Measurements from ENCODE around the gene DCST1.
A peak's percentile ranks its signal among the peaks of the same experiment; 100 is the strongest.

Gene DCST1

GRCh38 chr1:155001675-155002463 lies 31.8 kb upstream of the DCST1 start:
- Histone ChIP-seq H3K27ac (ENCODE audit: low read depth in 2 of 2, low read length in 2 of 2) (peak overlapping the region; percentile 99), H3K4me1 (ENCODE audit: control insufficient read depth in 2 of 2, insufficient read depth in 2 of 2, low read length in 2 of 2) (peaks cover 35 to 43% of the 10 kb centered on the region in 2 donors), H3K4me3 (ENCODE audit: low read length in 2 of 2) (peak overlapping the region; percentile 87 to 88), H3K9me3 (ENCODE audit: control insufficient read depth in 2 of 2, low read length in 2 of 2) (no peaks in the 10 kb centered on the region), H3K27me3 (ENCODE audit: control insufficient read depth in 2 of 2, insufficient read depth in 2 of 2, low read length in 2 of 2) (no peaks in the 10 kb centered on the region), H3K9ac (ENCODE audit: low read depth in 1 of 2, low read length in 2 of 2) (peak overlapping the region; percentile 89 to 93), H3K36me3 (ENCODE audit: control insufficient read depth in 2 of 2, insufficient read depth in 2 of 2, low read length in 2 of 2) (peaks cover 0 to 3% of the 10 kb centered on the region in 2 donors)

- Histone ChIP-seq H3K9me3 (ENCODE audit: control insufficient read depth in 2 of 2, low read length in 2 of 2) (no peaks in the 10 kb centered on the region), H3K4me1 (ENCODE audit: control insufficient read depth in 2 of 2, insufficient read depth in 2 of 2, low read length in 2 of 2) (peaks cover 43 to 51% of the 10 kb centered on the region in 2 donors), H3K27me3 (ENCODE audit: control insufficient read depth in 2 of 2, insufficient read depth in 2 of 2, low read length in 2 of 2) (no peaks in the 10 kb centered on the region), H3K36me3 (ENCODE audit: control insufficient read depth in 2 of 2, insufficient read depth in 2 of 2, low read length in 2 of 2) (peaks cover 0 to 3% of the 10 kb centered on the region in 2 donors), H3K27ac (ENCODE audit: low read depth in 2 of 2, low read length in 2 of 2) (peak within 1 kb of the TSS; percentile 99), H3K9ac (ENCODE audit: low read depth in 1 of 2, low read length in 2 of 2) (peak within 1 kb of the TSS; percentile 100), H3K4me3 (ENCODE audit: low read length in 2 of 2) (peak within 1 kb of the TSS; percentile 95 to 100)
Observed at GRCh38 chr1:155002464-155003226, 31.0 kb upstream of the DCST1 start, which contains the start of gene ZBTB7B. Gene ZBTB7B (plus strand): TSS chr1:155002802. CDS start chr1:155014661, 11,859 bp downstream.

DNA sequence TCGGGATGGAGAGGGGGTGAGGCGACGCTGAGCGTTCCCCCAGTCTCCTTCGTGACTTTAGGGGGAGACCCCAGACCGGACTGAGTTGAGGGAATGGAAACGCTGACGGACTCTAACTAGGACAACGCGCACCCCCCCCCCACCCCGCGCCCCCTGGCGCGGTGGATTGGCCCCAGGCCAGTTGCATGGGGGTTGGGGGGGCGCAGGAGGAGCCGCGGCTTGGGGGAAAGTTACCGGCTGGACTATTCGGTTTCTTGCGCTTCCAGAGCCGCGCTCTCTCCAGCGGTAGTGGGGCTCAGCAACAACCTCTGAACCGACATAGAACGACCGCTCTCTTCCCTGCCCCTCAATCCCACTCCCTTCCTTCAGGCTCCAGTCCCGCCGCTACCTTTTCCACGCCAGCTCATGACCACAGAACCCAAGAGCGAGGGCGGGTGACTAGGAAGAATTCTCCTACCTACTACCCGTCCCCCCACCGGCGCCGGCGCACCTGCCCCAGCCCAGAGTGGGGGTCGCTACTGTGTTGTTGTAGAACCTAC lies 30.3 kb upstream of the DCST1 start:
- Histone ChIP-seq H3K9ac (ENCODE audit: low read depth in 1 of 2, low read length in 2 of 2) (peak overlapping the region; percentile 100), H3K36me3 (ENCODE audit: control insufficient read depth in 2 of 2, insufficient read depth in 2 of 2, low read length in 2 of 2) (peaks cover 0 to 3% of the 10 kb centered on the region in 2 donors), H3K4me1 (ENCODE audit: control insufficient read depth in 2 of 2, insufficient read depth in 2 of 2, low read length in 2 of 2) (peaks cover 48 to 57% of the 10 kb centered on the region in 2 donors), H3K9me3 (ENCODE audit: control insufficient read depth in 2 of 2, low read length in 2 of 2) (no peaks in the 10 kb centered on the region), H3K27me3 (ENCODE audit: control insufficient read depth in 2 of 2, insufficient read depth in 2 of 2, low read length in 2 of 2) (no peaks in the 10 kb centered on the region), H3K27ac (ENCODE audit: low read depth in 2 of 2, low read length in 2 of 2) (peak overlapping the region; percentile 98 to 99), H3K4me3 (ENCODE audit: low read length in 2 of 2) (peak overlapping the region; percentile 95 to 100)

DNA sequence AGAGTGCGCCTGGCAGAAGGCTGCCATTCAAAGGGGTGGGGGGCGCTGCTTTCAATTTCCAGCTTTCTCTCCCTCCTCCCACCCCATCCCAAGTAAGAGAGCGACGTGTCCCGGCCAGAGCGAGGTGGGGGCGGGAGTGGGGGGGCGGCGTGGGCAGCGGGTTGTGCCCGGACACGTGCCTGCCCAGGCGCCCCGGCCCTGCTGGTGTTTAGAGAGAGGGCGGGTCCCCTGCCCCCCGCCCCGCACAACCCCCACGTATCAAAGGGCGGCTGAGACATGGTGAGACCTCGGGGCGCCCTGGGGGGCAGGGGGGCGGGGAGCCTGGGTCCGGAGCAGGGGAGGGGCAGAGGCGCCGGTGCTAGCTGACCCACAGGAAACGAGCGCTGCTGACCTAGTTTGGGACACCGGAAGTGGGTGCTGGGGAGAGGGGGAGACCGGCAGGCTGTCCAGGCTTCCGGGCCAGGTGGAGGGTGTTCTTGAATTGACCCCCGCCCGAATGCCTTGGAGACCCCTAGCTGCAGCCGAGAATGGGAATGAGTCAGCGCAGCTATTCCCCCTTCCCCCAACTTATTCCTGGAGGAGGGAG lies 29.8 kb upstream of the DCST1 start:
- peak overlapping the region; percentile 100 for H3K9ac ChIP-seq (ENCODE audit: low read depth in 1 of 2, low read length in 2 of 2)
- H3K4me3 ChIP-seq (ENCODE audit: low read length in 2 of 2): peak overlapping the region; percentile 95 to 100
- H3K27ac ChIP-seq (ENCODE audit: low read depth in 2 of 2, low read length in 2 of 2): peak overlapping the region; percentile 98 to 99
- H3K36me3 ChIP-seq (ENCODE audit: control insufficient read depth in 2 of 2, insufficient read depth in 2 of 2, low read length in 2 of 2): peaks cover 0 to 3% of the 10 kb centered on the region in 2 donors
- H3K27me3 ChIP-seq (ENCODE audit: control insufficient read depth in 2 of 2, insufficient read depth in 2 of 2, low read length in 2 of 2): no peaks in the 10 kb centered on the region
- peaks cover 48 to 58% of the 10 kb centered on the region in 2 donors for H3K4me1 ChIP-seq (ENCODE audit: control insufficient read depth in 2 of 2, insufficient read depth in 2 of 2, low read length in 2 of 2)
- no peaks in the 10 kb centered on the region for H3K9me3 ChIP-seq (ENCODE audit: control insufficient read depth in 2 of 2, low read length in 2 of 2)

- Histone ChIP-seq H3K9ac (ENCODE audit: low read depth in 1 of 2, low read length in 2 of 2) (peak overlapping the region; percentile 92 to 100), H3K27me3 (ENCODE audit: control insufficient read depth in 2 of 2, insufficient read depth in 2 of 2, low read length in 2 of 2) (no peaks in the 10 kb centered on the region), H3K4me1 (ENCODE audit: control insufficient read depth in 2 of 2, insufficient read depth in 2 of 2, low read length in 2 of 2) (peaks cover 47 to 60% of the 10 kb centered on the region in 2 donors), H3K9me3 (ENCODE audit: control insufficient read depth in 2 of 2, low read length in 2 of 2) (no peaks in the 10 kb centered on the region), H3K27ac (ENCODE audit: low read depth in 2 of 2, low read length in 2 of 2) (peak overlapping the region; percentile 98 to 99), H3K36me3 (ENCODE audit: control insufficient read depth in 2 of 2, insufficient read depth in 2 of 2, low read length in 2 of 2) (peaks cover 0 to 3% of the 10 kb centered on the region in 2 donors), H3K4me3 (ENCODE audit: low read length in 2 of 2) (peak overlapping the region; percentile 95 to 100)
Observed at GRCh38 chr1:155004352-155005075, 29.1 kb upstream of the DCST1 start.

DNA sequence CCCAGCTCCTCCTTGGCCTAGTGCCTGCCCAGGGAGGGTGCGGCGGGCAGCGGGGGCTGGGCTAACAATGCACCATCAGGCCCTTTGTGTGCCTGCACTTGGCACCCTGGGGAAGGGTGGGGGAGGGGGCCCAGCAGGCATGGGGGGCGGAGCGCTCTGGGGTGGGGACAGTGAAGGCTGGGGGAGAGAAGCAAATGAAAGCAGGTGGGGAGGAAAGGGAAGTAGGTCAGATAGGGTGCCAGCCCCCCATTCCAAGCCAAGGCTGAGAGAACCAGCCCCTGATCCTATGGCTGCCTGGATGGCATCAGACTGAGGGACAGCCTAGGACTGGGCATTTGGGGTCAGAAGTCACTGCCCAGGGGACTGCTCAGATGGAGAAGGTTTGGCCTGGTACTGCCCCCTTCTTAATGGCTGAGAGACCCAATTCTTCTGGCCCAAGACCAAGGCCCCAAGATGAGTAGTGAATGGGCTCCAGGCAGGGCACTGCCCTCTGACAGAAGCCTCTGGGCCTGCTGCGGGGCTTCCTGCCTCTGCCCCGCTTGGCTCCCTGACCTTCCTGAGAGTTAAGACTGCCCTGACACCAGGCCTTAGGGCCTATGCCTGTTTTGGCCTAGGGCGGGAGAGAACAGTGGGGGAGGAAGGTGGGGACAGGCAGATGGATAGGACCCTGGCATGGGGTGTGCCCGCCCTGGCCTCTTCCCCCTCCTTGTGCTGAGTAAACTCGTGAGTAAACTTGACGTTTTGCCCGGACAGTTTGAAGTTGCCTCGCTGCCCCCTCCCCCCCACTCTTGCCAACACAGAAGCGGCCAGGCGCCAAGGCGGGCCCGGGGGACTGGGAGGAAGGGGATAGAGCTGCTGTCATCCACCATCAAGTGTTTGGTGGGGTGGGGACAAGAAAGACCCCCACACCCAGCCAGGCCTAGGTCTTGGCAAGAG lies 28.3 kb upstream of the DCST1 start:
- Histone ChIP-seq H3K27me3 (ENCODE audit: control insufficient read depth in 2 of 2, insufficient read depth in 2 of 2, low read length in 2 of 2) (no peaks in the 10 kb centered on the region), H3K36me3 (ENCODE audit: control insufficient read depth in 2 of 2, insufficient read depth in 2 of 2, low read length in 2 of 2) (peaks cover 0 to 7% of the 10 kb centered on the region in 2 donors), H3K9ac (ENCODE audit: low read depth in 1 of 2, low read length in 2 of 2) (peak overlapping the region; percentile 92 to 100), H3K27ac (ENCODE audit: low read depth in 2 of 2, low read length in 2 of 2) (peak overlapping the region; percentile 98 to 99), H3K9me3 (ENCODE audit: control insufficient read depth in 2 of 2, low read length in 2 of 2) (no peaks in the 10 kb centered on the region), H3K4me3 (ENCODE audit: low read length in 2 of 2) (peak overlapping the region; percentile 95 to 100), H3K4me1 (ENCODE audit: control insufficient read depth in 2 of 2, insufficient read depth in 2 of 2, low read length in 2 of 2) (peaks cover 45 to 60% of the 10 kb centered on the region in 2 donors)

DNA sequence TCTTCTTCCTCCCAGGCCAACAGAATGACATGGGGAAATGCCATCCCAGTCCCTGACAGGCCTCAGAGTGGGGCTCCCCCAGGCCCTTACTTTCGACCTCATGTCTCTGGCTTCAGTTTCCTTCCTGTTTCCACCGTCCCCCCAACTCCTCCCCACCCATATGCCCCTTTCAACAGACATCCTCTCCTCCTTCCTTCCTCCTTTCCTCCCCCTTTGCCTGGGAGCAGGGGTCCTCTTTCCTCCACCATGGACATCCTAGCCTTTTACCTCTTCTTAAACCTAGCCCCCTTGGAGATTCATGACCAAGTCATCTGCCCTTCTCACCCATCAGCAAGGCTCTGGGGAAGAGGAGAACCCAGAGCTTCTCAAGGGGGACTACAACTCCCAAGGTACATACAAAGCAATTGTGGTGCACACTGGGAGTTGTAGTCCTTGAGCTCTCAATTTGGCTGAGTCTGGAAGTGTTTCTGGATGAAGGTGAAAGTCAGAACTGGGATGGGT lies 27.0 kb upstream of the DCST1 start:
- peaks cover 2 to 14% of the 10 kb centered on the region in 2 donors for H3K36me3 ChIP-seq (ENCODE audit: control insufficient read depth in 2 of 2, insufficient read depth in 2 of 2, low read length in 2 of 2)
- no peaks in the 10 kb centered on the region for H3K9me3 ChIP-seq (ENCODE audit: control insufficient read depth in 2 of 2, low read length in 2 of 2)
- no peaks in the 10 kb centered on the region for H3K27me3 ChIP-seq (ENCODE audit: control insufficient read depth in 2 of 2, insufficient read depth in 2 of 2, low read length in 2 of 2)
- H3K4me3 ChIP-seq (ENCODE audit: low read length in 2 of 2): peak overlapping the region; percentile 19 to 48
- peak overlapping the region; percentile 48 to 100 for H3K9ac ChIP-seq (ENCODE audit: low read depth in 1 of 2, low read length in 2 of 2)
- H3K27ac ChIP-seq (ENCODE audit: low read depth in 2 of 2, low read length in 2 of 2): peak overlapping the region; percentile 98 to 99
- peaks cover 56 to 71% of the 10 kb centered on the region in 2 donors for H3K4me1 ChIP-seq (ENCODE audit: control insufficient read depth in 2 of 2, insufficient read depth in 2 of 2, low read length in 2 of 2)

DNA sequence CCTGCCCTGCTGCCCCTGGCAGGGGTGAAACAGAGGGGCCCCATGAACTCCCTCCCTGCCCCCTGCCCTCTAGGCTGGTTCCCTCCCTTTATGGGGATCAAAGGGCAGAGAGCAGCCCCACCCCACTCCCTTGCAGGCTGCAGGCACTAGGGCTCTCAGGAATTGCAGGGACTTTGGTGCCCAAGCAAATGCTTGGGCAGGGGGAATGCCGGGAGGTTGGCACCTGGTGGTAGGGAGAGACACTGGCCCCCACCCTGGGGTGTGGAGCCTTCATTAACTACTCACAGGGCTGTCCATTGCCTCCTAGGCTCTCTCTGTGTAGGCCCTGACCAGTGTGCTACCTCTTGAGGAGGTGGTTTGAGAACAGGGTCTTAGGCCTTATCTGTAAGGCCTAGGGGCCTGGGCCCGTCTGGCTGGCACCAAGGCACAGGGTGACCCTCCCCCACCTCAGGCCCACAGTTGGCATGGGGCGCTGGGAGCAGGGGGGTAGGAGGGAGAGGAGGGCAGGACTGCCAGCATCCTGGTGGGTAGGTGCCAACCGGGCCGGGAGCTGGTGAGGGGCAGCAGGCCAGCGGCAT lies 26.3 kb upstream of the DCST1 start:
- H3K4me1 ChIP-seq (ENCODE audit: control insufficient read depth in 2 of 2, insufficient read depth in 2 of 2, low read length in 2 of 2): peaks cover 63 to 78% of the 10 kb centered on the region in 2 donors
- H3K36me3 ChIP-seq (ENCODE audit: control insufficient read depth in 2 of 2, insufficient read depth in 2 of 2, low read length in 2 of 2): peaks cover 3 to 14% of the 10 kb centered on the region in 2 donors
- H3K27ac ChIP-seq (ENCODE audit: low read depth in 2 of 2, low read length in 2 of 2): peak overlapping the region; percentile 98 to 99
- no peaks in the 10 kb centered on the region for H3K27me3 ChIP-seq (ENCODE audit: control insufficient read depth in 2 of 2, insufficient read depth in 2 of 2, low read length in 2 of 2)
- no peaks in the 10 kb centered on the region for H3K9me3 ChIP-seq (ENCODE audit: control insufficient read depth in 2 of 2, low read length in 2 of 2)
- peak overlapping the region; percentile 68 to 100 for H3K9ac ChIP-seq (ENCODE audit: low read depth in 1 of 2, low read length in 2 of 2)
- peak overlapping the region; percentile 65 to 67 for H3K4me3 ChIP-seq (ENCODE audit: low read length in 2 of 2)

All from mucosa of rectum (tissue), 2 donors.